Right renal cortex interstitium (tissue), 3 donors: ENCODE measurements around the gene NTSR1. TPM values are rescaled to one million over a fixed set of nuclear protein-coding genes. Genes with fewer than 3 reads are reported as not detected.

Experiments used
- DNase-seq, 3 donors: peaks; one replicate each; pipeline ENCODE4 v3.0.0-alpha.2; 2013; ENCODE audit warnings: low read depth in 3 of 3, low spot score in 2 of 3
- polyA plus RNA-seq, 3 donors: library from polyadenylated mRNA; unstranded; fragments of 120-200 nt; gene quantifications; one replicate each; pipeline ENCODE4 v1.2.1, GENCODE V29; 2013; ENCODE audit not compliant: insufficient read length in 3 of 3

The NTSR1 gene
- polyA plus RNA-seq, 3 donors, result 0.96 to 1.2 (median 1.0) TPM

- DNase-seq, result no peak
Measured at GRCh38 chr20:62723768-62724450, 15.3 kb downstream of the NTSR1 start.

GRCh38 chr20:62724692-62725595 is 16.3 kb downstream of the NTSR1 start:
- no peak for DNase-seq

- no peak for DNase-seq
Measured at GRCh38 chr20:62725596-62726268, 17.1 kb downstream of the NTSR1 start.

- no peak for DNase-seq
Measured at GRCh38 chr20:62726276-62726675, 17.6 kb downstream of the NTSR1 start.

GRCh38 chr20:62726716-62727583 is 18.3 kb downstream of the NTSR1 start:
- DNase-seq, result no peak

- DNase-seq, result no peak
Measured at GRCh38 chr20:62727584-62728027, 19.0 kb downstream of the NTSR1 start.

GRCh38 chr20:62728028-62728780 is 19.6 kb downstream of the NTSR1 start:
- no peak for DNase-seq

GRCh38 chr20:62728781-62729300 is 20.2 kb downstream of the NTSR1 start:
- DNase-seq, result no peak

- no peak for DNase-seq
Measured at GRCh38 chr20:62730481-62730880, 21.8 kb downstream of the NTSR1 start.

- DNase-seq, result no peak
Measured at GRCh38 chr20:62732031-62732760, 23.6 kb downstream of the NTSR1 start.

GRCh38 chr20:62732842-62733525 is 24.3 kb downstream of the NTSR1 start:
- no peak for DNase-seq

GRCh38 chr20:62733526-62733842 is 24.8 kb downstream of the NTSR1 start:
- no peak for DNase-seq

GRCh38 chr20:62733891-62734290 is 25.3 kb downstream of the NTSR1 start:
- DNase-seq, result no peak

GRCh38 chr20:62734326-62734725 is 25.7 kb downstream of the NTSR1 start:
- no peak for DNase-seq

- DNase-seq, result no peak
Measured at GRCh38 chr20:62734881-62735280, 26.2 kb downstream of the NTSR1 start.

- no peak for DNase-seq
Measured at GRCh38 chr20:62735331-62735821, 26.7 kb downstream of the NTSR1 start.

- no peak for DNase-seq
Measured at GRCh38 chr20:62736026-62736406, 27.4 kb downstream of the NTSR1 start.

- no peak for DNase-seq
Measured at GRCh38 chr20:62736407-62737071, 27.9 kb downstream of the NTSR1 start.
